ENCODE measurements around the gene EMD.
"Not testable (repeated sequence)": the region's sequence is repeated elsewhere in the genome, so short reads cannot be mapped to it uniquely, and the experiment has no call there.

EMD gene

GRCh38 chrX:154399527-154400368 lies 20.7 kb downstream of the EMD start:
- H3K9me2 ChIP-seq (replicated peaks; ENCODE audit: control insufficient read depth, low read length) = no peaks in the 10 kb centered on the region
- peak overlapping the region; percentile 86 for H3K4me2 ChIP-seq (ENCODE audit: low read length)
- peak overlapping the region; percentile 93 for H3K27ac ChIP-seq (ENCODE audit: low read depth, low read length)
- H3K4me1 ChIP-seq (ENCODE audit: control insufficient read depth, low read length) = peaks cover 17% of the 10 kb centered on the region
- H3K79me2 ChIP-seq (ENCODE audit: control insufficient read depth, low read length) = peaks cover 28% of the 10 kb centered on the region
- peaks cover 33% of the 10 kb centered on the region for H3K36me3 ChIP-seq (ENCODE audit: control insufficient read depth, low read length)
- H3K27me3 ChIP-seq (ENCODE audit: control insufficient read depth, low read length) = no peaks in the 10 kb centered on the region
- TF ChIP-seq EZH2phosphoT487 (IDR thresholded peaks at IDR 0.05; ENCODE audit: borderline replicate concordance, low read length) = no peak
- TF ChIP-seq, protein P1, sequence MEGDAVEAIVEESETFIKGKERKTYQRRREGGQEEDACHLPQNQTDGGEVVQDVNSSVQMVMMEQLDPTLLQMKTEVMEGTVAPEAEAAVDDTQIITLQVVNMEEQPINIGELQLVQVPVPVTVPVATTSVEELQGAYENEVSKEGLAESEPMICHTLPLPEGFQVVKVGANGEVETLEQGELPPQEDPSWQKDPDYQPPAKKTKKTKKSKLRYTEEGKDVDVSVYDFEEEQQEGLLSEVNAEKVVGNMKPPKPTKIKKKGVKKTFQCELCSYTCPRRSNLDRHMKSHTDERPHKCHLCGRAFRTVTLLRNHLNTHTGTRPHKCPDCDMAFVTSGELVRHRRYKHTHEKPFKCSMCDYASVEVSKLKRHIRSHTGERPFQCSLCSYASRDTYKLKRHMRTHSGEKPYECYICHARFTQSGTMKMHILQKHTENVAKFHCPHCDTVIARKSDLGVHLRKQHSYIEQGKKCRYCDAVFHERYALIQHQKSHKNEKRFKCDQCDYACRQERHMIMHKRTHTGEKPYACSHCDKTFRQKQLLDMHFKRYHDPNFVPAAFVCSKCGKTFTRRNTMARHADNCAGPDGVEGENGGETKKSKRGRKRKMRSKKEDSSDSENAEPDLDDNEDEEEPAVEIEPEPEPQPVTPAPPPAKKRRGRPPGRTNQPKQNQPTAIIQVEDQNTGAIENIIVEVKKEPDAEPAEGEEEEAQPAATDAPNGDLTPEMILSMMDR (IDR thresholded peaks at IDR 0.05; ENCODE audit: low read depth, low read length, poor library complexity, severe bottlenecking) = no peak
- no peaks in the 10 kb centered on the region for H3K9me3 ChIP-seq (ENCODE audit: control insufficient read depth, insufficient read depth, low read length)
- no peaks in the 10 kb centered on the region for H4K20me1 ChIP-seq (ENCODE audit: control insufficient read depth, insufficient read depth, low read depth, low read length)
- H3K4me3 ChIP-seq (ENCODE audit: low read length) = peak overlapping the region; percentile 95
- H3F3A ChIP-seq (ENCODE audit: control insufficient read depth, insufficient read depth) = peaks cover 29% of the 10 kb centered on the region

- not testable (repeated sequence) for H4K20me1 ChIP-seq (ENCODE audit: control insufficient read depth, insufficient read depth, low read depth, low read length); H3K27ac ChIP-seq (ENCODE audit: low read depth, low read length); H3K9me3 ChIP-seq (ENCODE audit: control insufficient read depth, insufficient read depth, low read length); H3K4me3 ChIP-seq (ENCODE audit: low read length); H3K27me3 ChIP-seq (ENCODE audit: control insufficient read depth, low read length); H3K9me2 ChIP-seq (replicated peaks; ENCODE audit: control insufficient read depth, low read length)
- H3K79me2 ChIP-seq (ENCODE audit: control insufficient read depth, low read length) = peaks cover 28% of the 10 kb centered on the region
- peaks cover 17% of the 10 kb centered on the region for H3K4me1 ChIP-seq (ENCODE audit: control insufficient read depth, low read length)
- peaks cover 33% of the 10 kb centered on the region for H3K36me3 ChIP-seq (ENCODE audit: control insufficient read depth, low read length)
- H3F3A ChIP-seq (ENCODE audit: control insufficient read depth, insufficient read depth) = peaks cover 29% of the 10 kb centered on the region
- H3K4me2 ChIP-seq (ENCODE audit: low read length) = peak overlapping the region; percentile 86; the same call in 1 of the 2 replicates
Measured at GRCh38 chrX:154400369-154400817, 21.3 kb downstream of the EMD start.

DNA sequence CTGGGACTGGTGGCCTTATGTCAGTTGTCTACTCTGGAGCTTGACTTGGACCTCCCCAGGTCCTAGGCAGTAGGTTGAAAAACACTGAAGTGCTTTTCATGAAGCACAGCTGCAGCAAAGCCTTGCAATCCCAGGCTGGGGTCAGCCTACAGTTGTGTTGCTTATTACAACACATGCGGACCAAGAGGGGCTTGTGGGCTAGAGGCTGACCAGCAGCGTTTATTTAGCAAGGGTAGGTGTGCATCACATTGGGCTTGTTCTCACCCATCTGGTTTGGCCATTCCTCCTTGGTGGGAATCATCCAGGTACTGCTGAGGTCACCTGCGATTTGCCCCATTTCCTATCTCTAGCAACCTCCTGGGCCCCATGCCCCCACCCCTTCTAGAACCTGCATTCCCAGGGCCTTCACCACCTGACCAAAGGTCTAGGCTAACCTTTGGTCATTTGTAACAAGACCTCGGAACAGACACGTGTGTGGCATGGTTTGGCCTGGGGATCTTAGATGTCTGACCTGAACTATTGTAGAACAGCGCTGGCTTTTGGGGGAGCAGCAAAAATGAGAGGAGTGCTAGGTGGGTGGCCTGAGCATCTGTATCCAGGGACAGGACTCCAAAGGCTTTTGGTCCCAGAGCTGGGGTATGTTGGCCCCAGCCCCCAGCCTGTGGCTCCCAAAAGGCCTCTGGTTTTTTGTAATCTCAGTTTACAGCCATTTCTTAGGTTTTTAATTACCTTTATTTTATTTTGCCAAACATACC lies 22.1 kb downstream of the EMD start:
- Histone ChIP-seq H3K9me3 (ENCODE audit: control insufficient read depth, insufficient read depth, low read length) (no peaks in the 10 kb centered on the region), H3K4me1 (ENCODE audit: control insufficient read depth, low read length) (peaks cover 17% of the 10 kb centered on the region), H3K27me3 (ENCODE audit: control insufficient read depth, low read length) (no peaks in the 10 kb centered on the region), H3K9me2 (replicated peaks; ENCODE audit: control insufficient read depth, low read length) (no peaks in the 10 kb centered on the region), H3K79me2 (ENCODE audit: control insufficient read depth, low read length) (peaks cover 28% of the 10 kb centered on the region), H3K4me2 (ENCODE audit: low read length) (no peak overlapping the region), H3K36me3 (ENCODE audit: control insufficient read depth, low read length) (peaks cover 33% of the 10 kb centered on the region), H4K20me1 (ENCODE audit: control insufficient read depth, insufficient read depth, low read depth, low read length) (no peaks in the 10 kb centered on the region), H3K27ac (ENCODE audit: low read depth, low read length) (no peak overlapping the region), H3F3A (ENCODE audit: control insufficient read depth, insufficient read depth) (peaks cover 29% of the 10 kb centered on the region), H3K4me3 (ENCODE audit: low read length) (no peak overlapping the region)
- TF ChIP-seq, protein P1 (IDR thresholded peaks at IDR 0.05; ENCODE audit: low read depth, low read length, poor library complexity, severe bottlenecking) = no peak
- TF ChIP-seq EZH2phosphoT487 (IDR thresholded peaks at IDR 0.05; ENCODE audit: borderline replicate concordance, low read length) = no peak
